HG03280 (cell line): ENCODE data around the gene ATN1.

Source experiments
- ATAC-seq: cut with Tn5 transposase; IDR thresholded peaks from one replicate; pipeline ENCODE4 v1.9.1; 2021; ENCODE audit warnings: mild to moderate bottlenecking, moderate library complexity; ENCODE audit not compliant: unreplicated experiment

Gene ATN1

DNA sequence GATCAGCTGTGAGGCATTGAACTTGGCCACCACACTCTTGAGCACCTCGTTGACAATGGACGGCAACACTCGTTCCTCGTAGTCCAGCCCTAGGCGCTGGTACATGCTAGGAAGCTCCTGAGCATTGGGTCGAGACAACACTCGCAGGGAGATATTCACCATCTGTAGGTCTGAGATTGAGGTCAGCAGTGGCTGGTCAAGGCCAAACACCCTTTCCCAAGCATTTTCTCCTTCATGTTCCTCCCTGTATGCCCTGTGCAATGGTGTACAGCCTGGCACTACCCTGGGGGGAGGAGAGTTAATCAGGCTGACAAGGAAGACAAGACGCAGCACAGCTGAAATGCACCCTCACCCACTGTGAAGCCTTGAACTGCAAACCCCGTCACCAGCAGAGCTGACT, 40.7 kb downstream of the ATN1 start:
- ATAC-seq, result no peak

DNA sequence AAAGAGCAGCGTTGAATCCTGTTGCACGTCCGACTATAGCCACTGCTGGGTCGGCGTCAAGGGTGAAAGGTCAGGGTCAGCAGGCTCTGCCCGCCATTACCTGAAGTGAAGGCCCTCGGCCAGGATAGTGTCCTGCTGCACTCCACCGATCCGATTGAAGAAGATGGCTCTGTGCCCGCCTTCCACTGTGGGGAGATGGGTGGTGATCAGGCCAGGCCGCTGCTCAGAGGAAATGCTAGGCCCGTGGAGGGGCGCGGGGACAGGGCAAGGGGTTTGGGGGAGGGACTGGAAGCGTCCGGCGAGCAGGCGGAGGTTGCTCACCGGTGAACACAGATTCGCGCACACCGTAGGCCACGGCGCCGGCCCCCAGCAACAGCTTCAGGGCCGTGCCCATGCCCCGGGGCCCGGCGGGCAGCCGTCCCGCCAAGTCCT, 42.4 kb downstream of the ATN1 start:
- no peak for ATAC-seq

DNA sequence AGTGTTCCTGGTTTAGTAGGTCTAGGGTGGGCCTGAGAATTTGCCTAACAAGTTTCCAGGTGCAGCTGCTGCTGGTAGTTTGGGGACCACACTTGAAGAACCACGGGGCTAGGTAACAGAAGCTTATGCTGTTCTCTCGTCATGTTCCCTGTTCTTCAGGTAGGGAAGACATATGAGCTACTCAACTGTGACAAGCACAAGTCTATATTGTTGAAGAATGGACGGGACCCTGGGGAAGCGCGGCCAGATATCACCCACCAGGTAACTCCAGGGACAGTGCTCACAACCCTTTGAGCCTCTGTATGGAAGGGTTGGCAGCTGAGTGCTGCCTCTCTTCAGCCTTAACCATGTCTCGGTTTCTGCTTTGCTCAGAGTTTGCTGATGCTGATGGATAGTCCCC, 46.4 kb downstream of the ATN1 start:
- no peak for ATAC-seq

DNA sequence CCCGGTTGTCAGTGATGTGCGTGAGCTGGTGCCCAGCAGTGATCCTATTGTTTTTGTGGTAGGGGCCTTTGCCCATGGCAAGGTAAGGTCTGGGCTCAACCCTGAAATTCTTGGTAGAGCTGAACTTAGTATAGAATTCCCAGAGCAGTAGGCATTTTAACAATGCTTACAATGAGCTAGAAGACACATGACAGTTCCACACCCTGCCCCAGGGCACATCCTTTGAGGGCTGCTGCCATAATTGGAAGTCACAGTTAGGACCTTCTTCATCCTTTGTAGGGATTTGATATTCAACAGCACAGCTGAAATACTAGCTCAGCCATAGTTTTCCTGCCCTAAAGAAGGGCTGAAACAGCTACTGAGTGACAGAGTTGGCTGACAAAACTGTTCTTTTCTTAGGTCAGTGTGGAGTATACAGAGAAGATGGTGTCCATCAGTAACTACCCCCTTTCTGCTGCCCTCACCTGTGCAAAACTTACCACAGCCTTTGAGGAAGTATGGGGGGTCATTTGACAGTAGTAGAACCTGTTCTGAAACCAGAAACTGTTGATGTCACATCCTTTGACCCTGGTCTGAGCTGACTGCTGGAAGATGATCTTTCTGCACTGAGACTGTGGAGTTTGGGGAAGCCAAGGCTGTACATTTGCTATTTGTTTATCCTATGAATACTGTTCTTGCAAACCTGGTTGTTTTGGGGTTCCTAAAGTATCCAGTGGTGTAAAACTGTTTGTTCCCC, 47.7 kb downstream of the ATN1 start:
- no peak for ATAC-seq

DNA sequence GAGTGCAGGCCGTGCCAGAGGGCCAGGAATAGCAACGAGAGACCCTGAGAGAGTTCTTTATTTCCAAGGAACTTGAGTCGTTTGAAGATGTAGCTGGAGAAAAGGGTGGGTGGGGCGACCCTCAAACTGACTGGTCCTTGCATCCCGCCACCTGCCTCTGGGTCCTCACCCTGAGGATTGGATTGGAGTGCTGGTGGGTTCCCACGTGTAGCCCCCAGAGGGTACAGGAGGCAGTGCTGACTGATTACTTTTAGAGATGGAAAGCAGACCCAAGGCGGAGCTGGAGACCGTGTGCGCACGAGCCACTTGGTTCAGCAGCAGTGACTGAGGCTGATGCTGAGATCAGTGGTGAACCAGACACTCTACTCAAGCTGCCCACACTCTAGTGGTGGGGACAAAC, 49.9 kb downstream of the ATN1 start:
- no peak for ATAC-seq

DNA sequence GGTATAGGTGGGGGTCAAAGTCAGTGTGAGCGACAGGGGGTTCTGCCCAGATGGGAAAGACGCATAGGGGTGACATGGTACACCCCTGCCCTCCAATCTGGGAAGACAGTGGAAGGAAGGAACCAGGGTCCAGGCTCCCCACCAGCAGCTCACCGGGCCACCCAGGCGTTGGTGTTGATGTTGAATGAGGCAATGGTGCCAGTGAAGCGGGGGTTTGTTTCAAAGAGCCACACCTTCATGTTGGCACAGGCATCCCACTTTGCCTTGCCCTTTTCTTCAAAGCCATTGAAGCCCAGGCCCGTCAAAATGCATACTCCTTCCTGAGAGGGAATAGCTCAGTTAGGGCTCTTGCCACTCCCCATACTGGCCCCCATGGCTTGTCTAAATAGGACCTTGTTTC, 50.4 kb downstream of the ATN1 start:
- no peak for ATAC-seq

DNA sequence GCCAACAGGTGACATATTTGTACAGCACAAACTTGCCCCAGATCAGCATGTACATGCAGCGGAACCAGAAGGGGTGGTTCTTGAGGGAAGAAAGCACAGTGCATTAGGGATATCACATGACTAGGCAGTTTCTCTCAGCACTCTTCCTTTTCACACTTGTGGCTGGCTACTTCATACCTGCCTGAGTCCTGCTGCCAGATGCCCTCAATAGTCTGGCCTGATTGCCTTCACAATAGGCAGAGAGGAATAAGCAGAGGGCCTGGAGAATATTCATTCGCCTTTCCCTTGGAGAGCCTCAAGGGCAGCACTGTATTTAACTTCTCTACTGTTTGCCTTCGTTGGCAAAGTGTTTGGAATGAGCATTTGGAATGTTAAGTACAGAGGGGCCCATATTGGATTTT, 50.9 kb downstream of the ATN1 start:
- no peak for ATAC-seq

DNA sequence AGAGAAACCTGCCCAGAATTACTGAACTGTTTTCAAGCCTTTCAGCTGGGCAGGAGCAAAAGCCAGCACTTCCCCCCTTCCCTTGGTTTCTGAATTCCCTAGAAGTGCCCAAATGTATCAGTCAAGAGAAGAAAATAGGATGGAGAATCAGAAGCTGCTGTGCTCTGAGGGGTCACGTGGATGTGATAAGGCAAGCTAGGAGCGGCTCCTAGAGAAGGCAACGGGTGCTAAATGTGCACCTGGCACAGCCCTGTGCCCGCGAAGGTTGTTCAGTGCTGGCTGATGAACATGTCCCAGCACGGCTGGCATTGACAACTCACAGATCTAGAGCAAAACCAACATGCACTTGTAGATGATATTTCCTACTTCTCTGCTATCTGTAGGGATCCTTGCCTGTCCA, 51.3 kb downstream of the ATN1 start:
- ATAC-seq, result no peak

DNA sequence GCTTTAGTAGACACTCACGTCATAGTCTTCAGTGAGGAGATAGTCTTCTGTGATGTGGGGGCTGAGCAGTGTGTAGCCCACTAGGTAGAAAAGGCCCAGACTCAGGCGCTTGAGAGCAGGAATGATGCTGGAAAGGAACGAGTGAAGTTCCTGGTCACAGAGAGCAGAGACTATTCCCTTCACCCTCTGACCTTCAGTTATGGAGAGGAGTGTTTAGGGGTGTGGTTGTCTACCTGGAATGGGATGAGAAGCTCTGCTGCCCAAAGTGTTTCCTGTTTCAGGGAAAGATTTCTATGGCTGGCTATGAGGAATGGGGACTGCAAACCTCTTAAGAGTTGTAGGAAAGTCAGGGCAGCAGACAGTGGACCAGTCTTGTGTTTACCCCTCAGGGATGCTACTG, 51.7 kb downstream of the ATN1 start:
- ATAC-seq, result no peak

DNA sequence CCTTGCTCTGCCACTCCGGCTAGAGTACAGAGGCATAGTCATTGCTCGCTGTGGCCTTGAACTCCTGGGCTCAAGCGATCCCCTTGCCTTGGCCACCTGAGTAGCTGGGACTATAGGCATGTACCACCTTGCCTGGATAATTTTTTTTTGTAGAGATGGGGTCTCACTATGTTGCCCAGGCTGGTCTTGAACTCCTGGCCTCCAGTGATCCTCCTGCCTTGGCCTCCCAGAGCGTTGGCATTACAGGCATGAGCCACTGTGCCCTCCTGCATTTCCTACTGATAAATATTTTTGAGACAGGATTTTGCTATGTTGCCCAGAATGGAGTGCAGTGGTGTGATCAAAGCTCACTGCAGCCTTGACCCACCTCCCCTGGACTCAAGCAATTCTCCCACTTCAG, 52.3 kb downstream of the ATN1 start:
- ATAC-seq, result no peak

DNA sequence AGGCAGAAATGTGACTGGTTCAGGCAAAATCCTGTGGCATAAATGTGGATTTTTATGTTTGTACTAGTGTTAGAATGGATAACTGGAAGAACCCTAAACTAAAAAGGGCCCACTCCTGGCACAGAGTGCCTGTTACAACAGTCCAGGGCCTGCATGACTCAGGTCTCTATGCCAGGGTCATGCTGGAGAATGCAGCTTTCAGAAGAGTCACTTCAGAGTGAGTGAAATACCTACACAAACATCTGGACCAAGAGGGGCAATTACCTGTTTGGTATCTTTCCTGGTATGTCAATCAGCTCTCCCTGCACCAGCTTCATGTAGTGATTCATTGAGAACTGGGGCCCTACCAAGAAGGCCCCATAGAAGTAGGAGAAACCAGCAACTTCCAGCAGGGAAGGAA, 53.0 kb downstream of the ATN1 start:
- no peak for ATAC-seq

DNA sequence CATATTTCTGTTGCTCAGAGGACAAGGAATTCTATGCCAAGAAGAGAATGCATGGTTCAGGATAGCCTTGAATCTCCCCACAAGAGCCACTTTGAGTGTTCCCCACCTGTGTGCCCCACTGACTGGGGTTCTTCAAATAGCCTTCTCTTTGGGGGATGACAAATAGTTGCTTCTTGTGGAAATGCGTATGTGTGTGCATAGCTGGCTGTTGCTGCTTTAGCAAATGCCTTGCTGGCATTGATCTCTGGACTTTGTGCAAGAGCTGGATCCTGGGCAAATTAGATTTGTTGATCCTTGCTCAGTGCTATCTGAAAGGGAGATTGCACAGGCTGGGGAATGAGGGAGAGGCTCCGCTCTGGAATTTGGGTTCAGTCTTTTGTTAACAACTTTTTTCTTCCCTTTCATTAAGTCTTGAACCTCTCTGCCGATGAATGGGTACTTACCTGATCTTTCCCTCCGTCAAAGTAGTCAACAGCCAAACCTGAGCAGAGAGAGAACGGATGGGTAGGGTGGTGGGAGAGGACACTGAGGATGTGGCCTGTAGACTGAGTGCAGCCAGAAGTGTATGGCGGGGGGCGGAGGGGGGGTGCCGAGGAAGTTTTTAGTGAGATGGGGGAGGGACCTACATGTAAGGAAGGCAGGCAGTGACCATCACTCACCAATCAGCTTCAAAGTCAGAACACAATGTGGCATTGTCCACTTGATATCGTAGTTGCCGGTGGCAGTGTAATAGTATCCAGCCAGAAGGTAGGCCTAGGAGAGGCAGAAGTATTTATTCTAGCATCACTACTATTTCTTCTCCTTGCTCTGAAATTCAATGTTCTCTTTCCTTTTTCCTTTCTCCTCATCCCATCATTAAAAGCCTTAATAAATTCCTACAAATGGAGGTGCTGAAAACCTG, 53.6 kb downstream of the ATN1 start:
- ATAC-seq, result no peak

DNA sequence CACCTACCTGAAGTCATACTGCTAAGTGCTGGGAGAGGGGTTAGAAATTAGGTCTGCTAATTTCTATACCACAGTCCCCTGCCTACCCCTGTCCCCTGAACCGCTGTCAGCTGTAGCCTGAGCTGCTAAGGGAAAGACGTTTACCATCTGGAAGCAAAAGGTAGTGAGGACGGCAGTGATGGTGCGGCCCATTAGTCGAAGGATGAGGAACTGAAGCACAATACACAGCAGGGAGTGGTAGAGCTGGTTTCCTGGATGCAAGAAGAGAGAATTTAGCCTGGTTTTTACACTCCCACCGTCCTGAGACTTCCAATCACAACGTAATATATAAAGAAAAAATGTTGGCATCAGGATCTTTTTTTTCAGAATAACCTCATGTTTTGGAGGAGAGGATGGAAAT, 54.8 kb downstream of the ATN1 start:
- no peak for ATAC-seq

DNA sequence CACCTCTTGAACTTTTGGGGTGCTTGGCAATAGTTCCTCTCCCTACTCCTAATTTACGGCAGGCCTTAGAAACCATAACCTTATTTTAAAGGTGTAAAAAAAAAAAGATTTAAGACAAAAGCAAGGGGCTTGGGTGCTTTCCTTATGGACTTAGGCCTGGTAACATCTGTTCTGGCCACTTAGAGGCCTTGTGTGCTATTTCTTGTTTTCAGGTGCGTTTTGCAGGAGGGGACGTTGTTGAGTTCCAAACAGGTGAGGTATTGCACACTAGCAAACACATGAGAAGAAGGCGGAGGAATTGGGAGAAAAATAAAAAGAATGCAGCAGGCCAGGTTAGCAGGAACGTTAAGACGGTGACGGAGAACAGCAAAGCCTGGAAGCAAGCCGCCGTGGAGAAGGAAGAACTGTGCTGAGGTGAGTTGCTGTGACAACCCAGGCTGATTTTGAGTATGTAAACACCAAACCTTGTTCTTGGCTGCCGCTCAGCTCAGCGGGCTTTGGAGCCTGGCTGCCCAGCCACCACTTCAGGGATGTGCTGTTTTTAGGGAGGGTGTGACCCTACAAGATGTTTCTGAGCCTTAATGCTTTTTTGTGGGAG, 60.3 kb downstream of the ATN1 start:
- ATAC-seq, result no peak
